Upper lobe of left lung (tissue), 6 donors: ENCODE data around the gene GPR162. TPM values are rescaled to one million over a fixed set of nuclear protein-coding genes. Genes with fewer than 3 reads are reported as not detected.

Experiments used
- ATAC-seq, 2 donors: fragments of 200-7000 bp; cut with Tn5 transposase; one replicate each; pipeline ENCODE4 v1.9.1; 2022; ENCODE audit warnings: mild to moderate bottlenecking in 2 of 2, moderate library complexity in 2 of 2; ENCODE audit not compliant: low FRiP score in 2 of 2
- DNase-seq, 2 donors: peaks; one replicate each; pipeline ENCODE4 v3.0.0-alpha.2; 2019 to 2020
- H3K27ac ChIP-seq, 4 donors: fragments of 200-600 bp; sonication (generic); one replicate each; pipeline ENCODE4 v1.5.1; 2016 to 2019
- H3K27me3 ChIP-seq, 4 donors: fragments of 200-600 bp; sonication (generic); one replicate each; pipeline ENCODE4 v1.5.1; 2017 to 2019
- H3K36me3 ChIP-seq, 4 donors: fragments of 200-600 bp; sonication (generic); one replicate each; pipeline ENCODE4 v1.5.1; 2016 to 2019
- H3K4me1 ChIP-seq, 4 donors: fragments of 200-600 bp; sonication (generic); one replicate each; pipeline ENCODE4 v1.5.1; 2018 to 2019
- H3K4me3 ChIP-seq, 4 donors: fragments of 200-600 bp; sonication (generic); one replicate each; pipeline ENCODE4 v1.5.1; 2017 to 2019; ENCODE audit warnings: mild to moderate bottlenecking in 2 of 4, moderate library complexity in 1 of 4
- H3K9me3 ChIP-seq, 4 donors: fragments of 200-600 bp; sonication (generic); one replicate each; pipeline ENCODE4 v1.5.1; 2018 to 2019
- EP300 ChIP-seq, 4 donors: sonication (generic); formaldehyde crosslinking; IDR thresholded peaks; one replicate each; pipeline ENCODE4 v1.5.1; 2017; ENCODE audit warnings: antibody characterized with exemption in 4 of 4, control low read depth in 2 of 4
- POLR2A ChIP-seq, 4 donors: fragments of 450-650 bp; IDR thresholded peaks; one replicate each; pipeline ENCODE4 v1.5.1; 2016 to 2017; ENCODE audit warnings: antibody characterized with exemption in 4 of 4, mild to moderate bottlenecking in 2 of 4
- POLR2AphosphoS5 ChIP-seq, 2 donors: sonication (generic); formaldehyde crosslinking; IDR thresholded peaks; one replicate each; pipeline ENCODE4 v1.5.1; 2017; ENCODE audit warnings: antibody characterized with exemption in 2 of 2
- WGBS, 2 donors: methylation state at CpG; one replicate each; pipeline ENCODE4 v1.1.5; 2017 to 2018; 5-methylcytosine and 5-hydroxymethylcytosine counted together
- total RNA-seq, 6 donors: library from RNA; depleted of rRNA in 4 of 6; stranded (reverse); fragments of >200 nt in 4 of 6; gene quantifications; one replicate each; pipeline versions ENCODE4 v1.1.0 to v1.2.1, GENCODE V29; 2016 to 2021
- TF ChIP-seq, protein P1 (sequence below), 6 experiments: fragments of 450-650 bp in 4 of 6; fragments of 200-600 bp in 2 of 6; sonication (generic) in 2 of 6; IDR thresholded peaks; one replicate each; pipeline ENCODE4 v1.5.1; 2016 to 2019; ENCODE audit warnings: antibody characterized with exemption in 6 of 6
- donor health status: DM: no; HTN: no; CAD: no; lungs with moderate emphysema.
- donor health status: DM: no; HTN: yes; CAD: no; lungs with severe emphysema.

GPR162 gene
- total RNA-seq, 6 donors from 2014 or later, result 8.1 to 47.1 (median 16.5) TPM

DNA sequence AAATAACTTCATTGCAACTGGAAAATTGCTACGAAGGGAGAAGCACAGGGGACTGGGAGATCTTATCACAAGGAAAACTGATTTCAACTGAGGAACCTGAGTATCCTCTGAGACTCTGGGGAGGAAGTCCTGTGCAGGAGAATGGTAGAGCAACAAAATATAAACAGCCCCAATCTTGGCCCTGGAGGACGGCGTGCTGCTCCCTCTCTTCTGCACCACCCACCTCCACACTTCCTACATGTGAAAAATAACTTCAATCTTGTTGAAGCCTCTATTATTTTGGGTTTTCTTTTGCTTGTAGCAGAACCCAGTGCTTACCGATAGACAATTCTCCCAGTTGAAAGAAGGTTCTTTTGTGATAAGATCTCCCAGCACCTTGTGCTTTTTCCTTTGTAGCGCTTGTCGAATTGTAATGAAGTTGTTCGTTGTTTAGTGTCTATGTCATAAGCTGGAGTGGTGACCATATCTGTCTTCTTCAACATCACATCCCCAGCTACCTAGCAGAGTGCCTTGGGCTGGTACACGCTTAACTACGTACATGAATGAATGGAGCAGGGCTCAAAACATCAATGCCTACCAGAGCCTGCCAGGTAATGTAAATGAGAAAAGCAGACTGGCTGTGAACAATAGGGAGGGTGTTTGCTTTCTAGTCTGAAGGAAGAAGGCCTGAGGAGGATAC lies 35.1 kb upstream of the GPR162 start:
- no peaks in the 10 kb centered on the region for H3K27me3 ChIP-seq
- H3K27ac ChIP-seq, result no peak overlapping the region
- H3K9me3 ChIP-seq, result no peaks in the 10 kb centered on the region
- H3K4me3 ChIP-seq, result no peak overlapping the region
- no peak for ATAC-seq
- no peak for DNase-seq
- WGBS, 2 donors, result 57 to 61% methylated on average over 9 of the region's 9 CpGs
- TF ChIP-seq EP300 (IDR thresholded peaks at IDR 0.05) (no peak), POLR2AphosphoS5 (IDR thresholded peaks at IDR 0.05) (no peak), POLR2A (IDR thresholded peaks at IDR 0.05) (no peak)
- TF ChIP-seq, protein P1, sequence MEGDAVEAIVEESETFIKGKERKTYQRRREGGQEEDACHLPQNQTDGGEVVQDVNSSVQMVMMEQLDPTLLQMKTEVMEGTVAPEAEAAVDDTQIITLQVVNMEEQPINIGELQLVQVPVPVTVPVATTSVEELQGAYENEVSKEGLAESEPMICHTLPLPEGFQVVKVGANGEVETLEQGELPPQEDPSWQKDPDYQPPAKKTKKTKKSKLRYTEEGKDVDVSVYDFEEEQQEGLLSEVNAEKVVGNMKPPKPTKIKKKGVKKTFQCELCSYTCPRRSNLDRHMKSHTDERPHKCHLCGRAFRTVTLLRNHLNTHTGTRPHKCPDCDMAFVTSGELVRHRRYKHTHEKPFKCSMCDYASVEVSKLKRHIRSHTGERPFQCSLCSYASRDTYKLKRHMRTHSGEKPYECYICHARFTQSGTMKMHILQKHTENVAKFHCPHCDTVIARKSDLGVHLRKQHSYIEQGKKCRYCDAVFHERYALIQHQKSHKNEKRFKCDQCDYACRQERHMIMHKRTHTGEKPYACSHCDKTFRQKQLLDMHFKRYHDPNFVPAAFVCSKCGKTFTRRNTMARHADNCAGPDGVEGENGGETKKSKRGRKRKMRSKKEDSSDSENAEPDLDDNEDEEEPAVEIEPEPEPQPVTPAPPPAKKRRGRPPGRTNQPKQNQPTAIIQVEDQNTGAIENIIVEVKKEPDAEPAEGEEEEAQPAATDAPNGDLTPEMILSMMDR (IDR thresholded peaks at IDR 0.05), result no peak
- H3K4me1 ChIP-seq, result peaks cover 11 to 35% (median 18%) of the 10 kb centered on the region in 4 donors
- no peaks in the 10 kb centered on the region for H3K36me3 ChIP-seq

DNA sequence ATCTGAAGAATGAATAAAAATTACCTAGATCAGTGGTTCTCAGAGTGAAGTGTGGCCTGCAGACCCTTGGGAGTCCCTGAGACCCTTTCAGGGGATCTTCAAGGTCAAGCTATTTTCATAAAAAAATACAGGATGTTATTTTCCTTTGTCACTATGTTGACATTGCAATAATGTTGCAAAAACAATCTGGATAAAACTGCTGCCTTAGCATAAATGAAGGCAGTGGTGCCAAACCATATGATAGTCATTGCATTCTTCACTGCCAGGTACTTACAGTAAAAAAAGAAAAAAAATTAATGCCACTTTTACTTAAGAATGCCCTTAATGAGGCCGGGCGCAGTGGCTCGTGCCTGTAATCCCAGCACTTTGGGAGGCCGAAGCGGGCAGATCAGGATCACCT lies 34.3 kb upstream of the GPR162 start:
- DNase-seq, result no peak
- WGBS, 2 donors, result 91 to 92% methylated on average over 5 of the region's 5 CpGs
- H3K9me3 ChIP-seq, result no peaks in the 10 kb centered on the region
- no peak overlapping the region for H3K27ac ChIP-seq
- no peak for ATAC-seq
- H3K4me3 ChIP-seq, result no peak overlapping the region
- TF ChIP-seq POLR2AphosphoS5 (IDR thresholded peaks at IDR 0.05), result no peak
- TF ChIP-seq POLR2A (IDR thresholded peaks at IDR 0.05), result no peak
- TF ChIP-seq, protein P1 (IDR thresholded peaks at IDR 0.05), result no peak
- TF ChIP-seq EP300 (IDR thresholded peaks at IDR 0.05), result no peak
- peaks cover 12 to 42% (median 23%) of the 10 kb centered on the region in 4 donors for H3K4me1 ChIP-seq
- no peaks in the 10 kb centered on the region for H3K27me3 ChIP-seq
- H3K36me3 ChIP-seq, result no peaks in the 10 kb centered on the region

DNA sequence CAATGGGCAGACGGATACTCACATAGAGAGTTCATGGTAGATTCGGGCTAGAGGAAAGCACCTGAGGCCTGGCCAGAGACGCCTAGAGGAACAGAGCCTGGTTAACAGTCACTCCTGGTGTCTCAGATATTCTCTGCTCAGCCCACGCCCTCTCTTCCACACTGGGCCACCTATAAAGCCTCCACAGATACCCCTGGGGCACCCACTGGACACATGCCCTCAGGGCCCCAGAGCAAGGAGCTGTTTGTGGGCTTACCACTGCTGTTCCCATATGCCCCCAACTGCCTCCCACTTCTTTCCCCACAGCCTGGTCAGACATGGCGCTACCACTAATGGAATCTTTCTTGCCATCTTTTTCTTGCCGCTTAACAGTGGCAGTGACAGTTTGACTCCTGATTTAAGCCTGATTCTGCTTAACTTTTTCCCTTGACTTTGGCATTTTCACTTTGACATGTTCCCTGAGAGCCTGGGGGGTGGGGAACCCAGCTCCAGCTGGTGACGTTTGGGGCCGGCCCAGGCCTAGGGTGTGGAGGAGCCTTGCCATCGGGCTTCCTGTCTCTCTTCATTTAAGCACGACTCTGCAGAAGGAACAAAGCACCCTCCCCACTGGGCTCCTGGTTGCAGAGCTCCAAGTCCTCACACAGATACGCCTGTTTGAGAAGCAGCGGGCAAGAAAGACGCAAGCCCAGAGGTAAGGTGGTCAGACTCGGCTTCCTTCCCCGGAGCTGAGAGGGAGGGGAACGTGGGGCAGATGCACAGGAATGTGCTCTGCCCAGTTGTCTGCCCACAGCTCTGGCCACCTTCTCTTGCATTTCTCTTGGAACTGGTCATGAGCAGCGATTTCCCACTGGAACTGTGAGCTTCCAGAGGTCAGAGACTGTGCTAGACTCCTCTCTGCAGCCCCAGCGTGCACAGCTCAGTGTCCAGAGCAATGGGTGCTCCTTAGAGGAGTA lies 32.4 kb upstream of the GPR162 start, which contains the start of gene CD4:
CD4 (plus strand) TSS at position 557 of the 953 bp plus-strand sequence. CDS start 10,611 bp downstream, outside the sequence.
- H3K4me1 ChIP-seq, result peaks cover 16 to 50% (median 29%) of the 10 kb centered on the region in 4 donors
- H3K36me3 ChIP-seq, result no peaks in the 10 kb centered on the region
- no peaks in the 10 kb centered on the region for H3K9me3 ChIP-seq
- peak within 1 kb of the TSS; percentile 15 to 51 (median 38) for H3K4me3 ChIP-seq
- DNase-seq (peak; percentile 67 to 84), ATAC-seq (peak; percentile 63 to 87)
- TF ChIP-seq POLR2AphosphoS5 (IDR thresholded peaks at IDR 0.05), result peak; percentile 56 to 57
- TF ChIP-seq EP300 (IDR thresholded peaks at IDR 0.05), result no peak
- TF ChIP-seq POLR2A (IDR thresholded peaks at IDR 0.05), result peak in 2 of 4 donors; percentile 38 to 76
- H3K27ac ChIP-seq, result peak within 1 kb of the TSS; percentile 76 to 88 (median 82)
- H3K27me3 ChIP-seq, result no peaks in the 10 kb centered on the region
- WGBS, 2 donors, result 42 to 56% methylated on average over 10 to 16 of the region's 18 CpGs

DNA sequence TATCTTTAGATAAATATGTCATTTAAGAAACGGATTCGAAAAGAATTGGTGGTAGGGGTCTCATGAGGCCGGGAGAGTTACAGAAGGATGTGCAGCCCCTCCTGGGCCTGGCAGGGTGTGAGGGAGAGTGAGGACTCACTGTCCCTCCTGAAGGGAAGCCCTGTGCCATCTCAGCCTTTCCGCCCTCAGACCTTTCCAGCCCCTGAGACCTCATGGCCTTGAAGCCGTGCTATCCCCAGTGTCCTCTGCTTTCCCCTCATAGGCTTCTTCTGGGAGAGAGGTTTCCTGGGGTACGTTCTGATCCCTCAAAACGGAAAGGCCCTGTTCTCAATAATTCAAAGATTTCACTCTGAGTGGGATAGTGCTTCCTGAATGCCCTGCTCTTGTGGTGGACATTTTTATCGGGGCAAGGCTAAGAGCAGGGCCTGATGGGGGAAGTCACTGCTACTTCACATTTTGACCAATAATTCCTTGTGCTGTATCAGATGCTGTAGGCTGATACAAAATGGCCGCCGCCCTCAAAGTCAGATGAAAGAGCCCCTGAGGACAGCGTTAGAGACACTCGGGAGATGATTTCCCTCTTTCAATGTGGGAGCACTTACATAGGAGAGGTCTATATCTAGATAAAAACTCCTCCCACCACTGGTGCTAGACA lies 31.0 kb upstream of the GPR162 start:
- Histone ChIP-seq H3K9me3 (no peaks in the 10 kb centered on the region), H3K27ac (peak overlapping the region; percentile 60 to 80 (median 74)), H3K36me3 (no peaks in the 10 kb centered on the region), H3K27me3 (no peaks in the 10 kb centered on the region), H3K4me1 (peaks cover 9 to 36% (median 24%) of the 10 kb centered on the region in 4 donors), H3K4me3 (peak overlapping the region in 3 of 4 donors; percentile 35 to 51 (median 41))
- 78 to 79% methylated on average over 12 of the region's 12 CpGs for WGBS, 2 donors
- ATAC-seq (peak in 1 of 2 donors; percentile 18), DNase-seq (no peak)
- TF ChIP-seq, protein P1 (IDR thresholded peaks at IDR 0.05), result no peak
- no peak for TF ChIP-seq EP300 (IDR thresholded peaks at IDR 0.05)
- TF ChIP-seq POLR2A (IDR thresholded peaks at IDR 0.05), result no peak
- no peak for TF ChIP-seq POLR2AphosphoS5 (IDR thresholded peaks at IDR 0.05)
